HEK293T (cell line): ENCODE results near the gene RNF183.

Experiments
- CTCF ChIA-PET: fragments of 350-600 bp; formaldehyde crosslinking; extraction: SDS; loops from one replicate; lab custom pipeline; 2021; ENCODE audit warnings: antibody characterized with exemption, inconsistent platforms; lab: Yijun Ruan, JAX
- POLR2A ChIA-PET: fragments of 350-600 bp; formaldehyde crosslinking; extraction: SDS; loops from one replicate; lab custom pipeline; 2020; ENCODE audit warnings: antibody characterized with exemption, inconsistent platforms; lab: Yijun Ruan, JAX
- DNase-seq: peaks from one replicate; pipeline ENCODE4 v3.0.0; 2012; ENCODE audit warnings: mixed read lengths; ENCODE audit errors: extremely low spot score
- ARNT ChIP-seq: fragments of 450-650 bp; IDR thresholded peaks from 2 replicates; pipeline ENCODE4 v1.6.1; 2017; ENCODE audit warnings: mild to moderate bottlenecking
- BHLHE40 ChIP-seq: fragments of 450-650 bp; IDR thresholded peaks from 2 replicates; pipeline ENCODE4 v1.6.1; 2016; ENCODE audit warnings: mild to moderate bottlenecking, moderate library complexity, borderline replicate concordance
- CTBP1 ChIP-seq: fragments of 450-650 bp; IDR thresholded peaks from 2 replicates; pipeline ENCODE4 v1.6.1; 2016; ENCODE audit warnings: borderline replicate concordance
- ELF4 ChIP-seq: fragments of 450-650 bp; IDR thresholded peaks from 2 replicates; pipeline ENCODE4 v1.6.1; 2017; ENCODE audit warnings: antibody characterized with exemption
- FOXA1 ChIP-seq: fragments of 450-650 bp; IDR thresholded peaks from 2 replicates; pipeline ENCODE4 v1.6.1; 2016; ENCODE audit warnings: mild to moderate bottlenecking
- FOXK2 ChIP-seq: fragments of 450-650 bp; IDR thresholded peaks from 2 replicates; pipeline ENCODE4 v1.6.1; 2016; ENCODE audit warnings: mild to moderate bottlenecking
- FOXM1 ChIP-seq: fragments of 450-650 bp; IDR thresholded peaks from 2 replicates; pipeline ENCODE4 v1.6.1; 2017; ENCODE audit warnings: mild to moderate bottlenecking, borderline replicate concordance
- HDGF ChIP-seq: fragments of 450-650 bp; IDR thresholded peaks from 2 replicates; pipeline ENCODE4 v1.6.1; 2017; ENCODE audit warnings: antibody characterized with exemption, borderline replicate concordance
- L3MBTL2 ChIP-seq: fragments of 450-650 bp; conservative IDR thresholded peaks from 2 replicates; pipeline ENCODE4 v1.6.1; 2016; ENCODE audit warnings: mild to moderate bottlenecking
- LEF1 ChIP-seq: fragments of 450-650 bp; IDR thresholded peaks from 2 replicates; pipeline ENCODE4 v1.6.1; 2017; ENCODE audit warnings: mild to moderate bottlenecking, borderline replicate concordance
- NFRKB ChIP-seq: fragments of 450-650 bp; IDR thresholded peaks from 2 replicates; pipeline ENCODE4 v1.6.1; 2016; ENCODE audit warnings: mild to moderate bottlenecking, moderate library complexity
- PKNOX1 ChIP-seq: fragments of 450-650 bp; IDR thresholded peaks from 2 replicates; pipeline ENCODE4 v1.6.1; 2016
- SP1 ChIP-seq: fragments of 450-650 bp; IDR thresholded peaks from 2 replicates; pipeline ENCODE4 v1.6.1; 2017
- SUZ12 ChIP-seq: fragments of 450-650 bp; IDR thresholded peaks from 2 replicates; pipeline ENCODE4 v1.6.1; 2016; ENCODE audit warnings: mild to moderate bottlenecking
- TARDBP ChIP-seq: fragments of 450-650 bp; IDR thresholded peaks from 2 replicates; pipeline ENCODE4 v1.6.1; 2016
- ZNF384 ChIP-seq: fragments of 450-650 bp; IDR thresholded peaks from 2 replicates; pipeline ENCODE4 v1.6.1; 2016

RNF183 gene

GRCh38 chr9:113302792-113303418 lies at the start of gene RNF183:
Gene RNF183 (minus strand): TSS chr9:113303376. CDS start chr9:113298184, 5,192 bp downstream.
- TF ChIP-seq SP1 (no peak), ARNT (no peak), FOXA1 (no peak), ELF4 (no peak), CTBP1 (no peak), LEF1 (no peak), FOXM1 (no peak), L3MBTL2 (no peak), NFRKB (no peak), TARDBP (no peak), FOXK2 (no peak)
- DNase-seq: no peak
- ChIA-PET POLR2A (no interaction called here), CTCF (no interaction called here)

GRCh38 chr9:113352411-113352810 lies 49.2 kb upstream of the RNF183 start:
- ChIA-PET POLR2A (interaction anchor here (0.9 to 1.3 kb wide), 2 partner anchors 25 to 58 kb away, joined by 3 read pairs; partner anchors contain the start of genes C9orf43, HDHD3 and POLE3), CTCF (no interaction called here)
- DNase-seq: no peak
- no peak for TF ChIP-seq BHLHE40

- POLR2A ChIA-PET: interaction anchor here (0.9 to 3.9 kb wide), 3 partner anchors 12 to 58 kb away, joined by 3 to 25 read pairs (median 3); partner anchors contain the start of genes C9orf43, HDHD3, POLE3 and WDR31
- DNase-seq: no peak
- CTCF ChIA-PET: no interaction called here
- TF ChIP-seq SP1: no peak
- no peak for TF ChIP-seq ZNF384
- TF ChIP-seq CTBP1: no peak
- TF ChIP-seq ARNT: no peak
- TF ChIP-seq ELF4: no peak
- no peak for TF ChIP-seq FOXM1
- TF ChIP-seq HDGF: no peak
- no peak for TF ChIP-seq PKNOX1
- no peak for TF ChIP-seq FOXK2
- no peak for TF ChIP-seq FOXA1
- no peak for TF ChIP-seq NFRKB
These were observed 48.8 kb upstream of the RNF183 start for GRCh38 chr9:113352006-113352405.

GRCh38 chr9:113350937-113351336 lies 47.8 kb upstream of the RNF183 start:
- POLR2A ChIA-PET: interaction anchor here (0.9 to 3.9 kb wide), 2 partner anchors 11 to 76 kb away, joined by 4 to 25 read pairs; partner anchors contain the start of genes CDC26 and WDR31
- TF ChIP-seq CTBP1: no peak
- TF ChIP-seq TARDBP: no peak
- no peak for TF ChIP-seq L3MBTL2
- no peak for TF ChIP-seq BHLHE40
- TF ChIP-seq ZNF384: no peak
- no peak for TF ChIP-seq SUZ12
- TF ChIP-seq LEF1: no peak
- no peak for TF ChIP-seq ELF4
- TF ChIP-seq PKNOX1: no peak
- no peak for TF ChIP-seq FOXA1
- no peak for TF ChIP-seq SP1
- CTCF ChIA-PET: no interaction called here
- no peak for DNase-seq

- TF ChIP-seq PKNOX1: no peak
- no peak for TF ChIP-seq FOXA1
- no peak for TF ChIP-seq TARDBP
- TF ChIP-seq HDGF: no peak
- TF ChIP-seq LEF1: no peak
- TF ChIP-seq BHLHE40: no peak
- no peak for TF ChIP-seq CTBP1
- TF ChIP-seq NFRKB: no peak
- no peak for TF ChIP-seq FOXM1
- TF ChIP-seq L3MBTL2: no peak
- no peak for TF ChIP-seq SUZ12
- no peak for TF ChIP-seq ELF4
- TF ChIP-seq ARNT: no peak
- TF ChIP-seq ZNF384: no peak
- no peak for TF ChIP-seq FOXK2
- TF ChIP-seq SP1: no peak
- ChIA-PET POLR2A (interaction anchor here (0.7 to 3.9 kb wide), 4 partner anchors 10 to 75 kb away, joined by 3 to 25 read pairs (median 4); partner anchors contain the start of genes CDC26, PRPF4 and WDR31), CTCF (interaction anchor here (1.2 kb wide), 1 partner anchor 51 kb away, joined by 3 read pairs; the partner anchor contains the start of gene ALAD)
- no peak for DNase-seq
These were observed 47.0 kb upstream of the RNF183 start for GRCh38 chr9:113350107-113350661.
